Measurements from ENCODE around the gene SCFD2.

DNA sequence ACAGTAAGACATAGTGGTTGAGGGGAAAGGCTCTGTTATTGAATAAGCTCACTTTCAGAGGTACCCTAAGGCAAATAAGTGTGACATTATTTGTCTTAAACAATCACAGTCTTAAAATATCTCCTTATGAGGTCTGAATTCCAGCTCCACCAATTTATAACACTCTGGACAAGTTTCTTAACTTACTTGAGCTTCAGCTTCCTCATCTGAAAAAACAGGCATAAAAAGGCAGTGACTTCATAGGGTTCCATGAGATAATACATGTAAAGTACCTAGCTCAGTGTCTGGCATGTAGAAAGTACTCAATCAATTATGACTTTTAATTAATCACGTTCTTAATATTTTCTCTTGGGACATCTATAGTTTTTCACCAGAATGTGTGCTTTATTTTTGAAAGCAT, 301.3 kb downstream of the SCFD2 start:
- TF ChIP-seq, protein P1, sequence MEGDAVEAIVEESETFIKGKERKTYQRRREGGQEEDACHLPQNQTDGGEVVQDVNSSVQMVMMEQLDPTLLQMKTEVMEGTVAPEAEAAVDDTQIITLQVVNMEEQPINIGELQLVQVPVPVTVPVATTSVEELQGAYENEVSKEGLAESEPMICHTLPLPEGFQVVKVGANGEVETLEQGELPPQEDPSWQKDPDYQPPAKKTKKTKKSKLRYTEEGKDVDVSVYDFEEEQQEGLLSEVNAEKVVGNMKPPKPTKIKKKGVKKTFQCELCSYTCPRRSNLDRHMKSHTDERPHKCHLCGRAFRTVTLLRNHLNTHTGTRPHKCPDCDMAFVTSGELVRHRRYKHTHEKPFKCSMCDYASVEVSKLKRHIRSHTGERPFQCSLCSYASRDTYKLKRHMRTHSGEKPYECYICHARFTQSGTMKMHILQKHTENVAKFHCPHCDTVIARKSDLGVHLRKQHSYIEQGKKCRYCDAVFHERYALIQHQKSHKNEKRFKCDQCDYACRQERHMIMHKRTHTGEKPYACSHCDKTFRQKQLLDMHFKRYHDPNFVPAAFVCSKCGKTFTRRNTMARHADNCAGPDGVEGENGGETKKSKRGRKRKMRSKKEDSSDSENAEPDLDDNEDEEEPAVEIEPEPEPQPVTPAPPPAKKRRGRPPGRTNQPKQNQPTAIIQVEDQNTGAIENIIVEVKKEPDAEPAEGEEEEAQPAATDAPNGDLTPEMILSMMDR (IDR thresholded peaks at IDR 0.05; ENCODE audit: poor library complexity, severe bottlenecking), result no peak
- TF ChIP-seq EP300 (conservative IDR thresholded peaks at IDR 0.05; ENCODE audit: poor library complexity, severe bottlenecking) (no peak), TAF1 (IDR thresholded peaks at IDR 0.05; ENCODE audit: low read depth) (no peak), POLR2AphosphoS5 (IDR thresholded peaks at IDR 0.05) (no peak), EZH2 (IDR thresholded peaks at IDR 0.05; ENCODE audit: borderline replicate concordance, insufficient read depth, low read length, poor library complexity, severe bottlenecking) (no peak), MXI1 (conservative IDR thresholded peaks at IDR 0.05; ENCODE audit: poor library complexity, severe bottlenecking) (no peak)
